SH-SY5Y (cell line): ENCODE data around the gene RSL24D1.

Experiments
- GATA2 ChIP-seq: IDR thresholded peaks from 2 replicates; pipeline ENCODE4 v1.6.1; 2011; ENCODE audit warnings: mild to moderate bottlenecking, low read depth, low read length
- GATA3 ChIP-seq: IDR thresholded peaks from 2 replicates; pipeline ENCODE4 v1.6.1; 2011; ENCODE audit warnings: low read depth, mild to moderate bottlenecking, low read length, moderate library complexity

RSL24D1 gene

GRCh38 chr15:55196458-55197361, at the start of gene RSL24D1:
Gene RSL24D1, minus strand, starts transcription at chr15:55196941. Its CDS starts 51 bp downstream, at chr15:55196890.
- TF ChIP-seq GATA2 (no peak), GATA3 (no peak)

- TF ChIP-seq GATA2: no peak
- no peak for TF ChIP-seq GATA3
Measured at GRCh38 chr15:55245059-55245458, 48.3 kb upstream of the RSL24D1 start.

- TF ChIP-seq GATA3: no peak
- TF ChIP-seq GATA2: no peak
Measured at GRCh38 chr15:55241891-55242290, 45.1 kb upstream of the RSL24D1 start.

GRCh38 chr15:55241186-55241585, 44.4 kb upstream of the RSL24D1 start:
- TF ChIP-seq GATA2: no peak
- TF ChIP-seq GATA3: no peak

GRCh38 chr15:55240125-55240760, 43.5 kb upstream of the RSL24D1 start:
- TF ChIP-seq GATA3 (no peak), GATA2 (no peak)

- TF ChIP-seq GATA3 (no peak), GATA2 (no peak)
Measured at GRCh38 chr15:55239440-55240124, 42.8 kb upstream of the RSL24D1 start.

GRCh38 chr15:55238877-55239276, 42.1 kb upstream of the RSL24D1 start:
- no peak for TF ChIP-seq GATA3
- TF ChIP-seq GATA2: no peak

GRCh38 chr15:55237219-55238130, 40.7 kb upstream of the RSL24D1 start:
- TF ChIP-seq GATA3 (no peak), GATA2 (no peak)

- TF ChIP-seq GATA3 (no peak), GATA2 (no peak)
Measured at GRCh38 chr15:55235546-55236036, 38.9 kb upstream of the RSL24D1 start.

- TF ChIP-seq GATA2: no peak
- TF ChIP-seq GATA3: no peak
Measured at GRCh38 chr15:55234800-55235104, 38.0 kb upstream of the RSL24D1 start.

- TF ChIP-seq GATA2: no peak
- TF ChIP-seq GATA3: no peak
Measured at GRCh38 chr15:55234104-55234799, 37.5 kb upstream of the RSL24D1 start.

GRCh38 chr15:55231455-55231854, 34.7 kb upstream of the RSL24D1 start:
- no peak for TF ChIP-seq GATA3
- TF ChIP-seq GATA2: no peak

GRCh38 chr15:55230953-55231352, 34.2 kb upstream of the RSL24D1 start:
- TF ChIP-seq GATA3 (no peak), GATA2 (no peak)
